Ectodermal cell (in vitro differentiated cells): ENCODE data around the gene ABTB2.
"Not testable (repeated sequence)": the region's sequence is repeated elsewhere in the genome, so short reads cannot be mapped to it uniquely, and the experiment has no call there.

Experiments
- H3K27ac ChIP-seq: 2 replicates; pipeline ENCODE4 v1.7.0; 2013; ENCODE audit warnings: mild to moderate bottlenecking, low read depth, low read length; ENCODE audit not compliant: insufficient read depth, poor library complexity, severe bottlenecking
- H3K27me3 ChIP-seq: 2 replicates; pipeline ENCODE4 v1.7.0; 2013; ENCODE audit warnings: mild to moderate bottlenecking, low read length; ENCODE audit not compliant: insufficient read depth, control insufficient read depth, poor library complexity, severe bottlenecking
- H3K36me3 ChIP-seq: one replicate; pipeline ENCODE4 v1.7.0; 2013; ENCODE audit warnings: low read length; ENCODE audit not compliant: control insufficient read depth, insufficient read depth
- H3K4me1 ChIP-seq: one replicate; pipeline ENCODE4 v1.7.0; 2013; ENCODE audit warnings: low read length; ENCODE audit not compliant: control insufficient read depth, insufficient read depth
- H3K4me3 ChIP-seq: 2 replicates; pipeline ENCODE4 v1.7.0; 2013; ENCODE audit warnings: low read depth, low read length, control low read depth; ENCODE audit not compliant: insufficient read depth
- H3K9me3 ChIP-seq: 2 replicates; pipeline ENCODE4 v1.7.0; 2013; ENCODE audit warnings: mild to moderate bottlenecking, low read length, moderate library complexity; ENCODE audit not compliant: control insufficient read depth
- WGBS, 2 experiments: methylation state at CpG; one replicate each; pipeline ENCODE4 v1.1.7; 2013; ENCODE audit warnings: missing lambda C conversion rate in 2 of 2; 5-methylcytosine and 5-hydroxymethylcytosine counted together

The ABTB2 gene

DNA sequence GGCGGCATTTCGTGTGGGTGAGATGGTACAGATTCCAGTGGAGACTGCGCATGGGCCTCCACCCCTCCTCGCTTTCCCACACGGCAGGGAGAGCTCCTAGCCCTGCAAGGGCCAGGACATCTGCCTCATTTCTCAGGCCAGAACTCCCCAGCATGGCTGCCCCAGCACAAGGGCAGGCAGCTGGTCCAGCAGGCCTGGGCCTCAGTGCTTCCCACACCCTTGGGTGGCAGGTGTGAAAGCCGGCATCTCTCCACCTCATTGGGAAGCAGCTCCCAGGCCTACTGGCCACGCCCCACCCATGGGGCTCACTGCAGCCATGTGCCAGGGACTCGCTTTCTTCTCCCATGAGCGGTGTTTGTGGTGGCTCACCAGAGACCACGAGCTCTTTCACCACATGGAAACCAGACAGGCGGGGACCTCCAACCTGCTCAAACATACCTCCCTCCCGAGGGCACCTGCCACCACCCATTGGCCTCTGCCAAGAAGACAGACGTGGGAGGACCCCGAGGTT, 173.2 kb downstream of the ABTB2 start:
- Histone ChIP-seq H3K9me3 (no peaks in the 10 kb centered on the region), H3K27me3 (peaks cover 46% of the 10 kb centered on the region), H3K27ac (no peak overlapping the region), H3K4me3 (no peak overlapping the region), H3K4me1 (peaks cover 15% of the 10 kb centered on the region), H3K36me3 (no peaks in the 10 kb centered on the region)
- WGBS, 2 experiments = 92% methylated on average over 14 of the region's 14 CpGs

DNA sequence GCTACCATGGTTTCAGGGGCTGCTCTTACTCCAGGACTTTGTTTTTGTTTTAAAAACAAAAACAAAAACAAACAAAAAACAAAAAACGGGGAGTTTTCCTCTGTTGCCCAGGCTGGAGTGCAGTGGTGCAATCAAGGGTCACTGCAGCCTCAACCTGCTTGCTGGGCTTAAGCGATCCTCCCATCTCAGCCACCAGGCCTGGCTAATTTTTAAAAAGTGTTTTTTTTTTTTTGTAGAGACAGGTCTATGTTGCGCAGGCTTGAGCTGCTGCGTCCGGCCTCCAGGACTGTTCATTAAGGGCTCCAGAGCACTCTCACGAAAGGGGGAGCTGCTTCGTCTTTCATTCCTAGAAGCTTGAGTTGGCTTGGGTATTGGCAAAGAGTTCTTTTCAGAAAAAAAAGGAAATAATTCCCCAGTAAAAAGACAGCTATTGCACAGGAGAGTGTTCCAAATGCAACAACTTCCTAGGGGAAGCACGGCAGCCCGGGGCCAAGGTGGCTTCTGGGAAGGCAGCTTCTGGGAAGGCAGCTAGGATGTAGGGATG, 173.9 kb downstream of the ABTB2 start:
- peaks cover 46% of the 10 kb centered on the region for H3K27me3 ChIP-seq
- no peak overlapping the region for H3K27ac ChIP-seq
- no peaks in the 10 kb centered on the region for H3K36me3 ChIP-seq
- H3K4me3 ChIP-seq = no peak overlapping the region
- H3K9me3 ChIP-seq = no peaks in the 10 kb centered on the region
- 90 to 94% methylated on average over 9 of the region's 9 CpGs for WGBS, 2 experiments
- H3K4me1 ChIP-seq = peaks cover 15% of the 10 kb centered on the region

DNA sequence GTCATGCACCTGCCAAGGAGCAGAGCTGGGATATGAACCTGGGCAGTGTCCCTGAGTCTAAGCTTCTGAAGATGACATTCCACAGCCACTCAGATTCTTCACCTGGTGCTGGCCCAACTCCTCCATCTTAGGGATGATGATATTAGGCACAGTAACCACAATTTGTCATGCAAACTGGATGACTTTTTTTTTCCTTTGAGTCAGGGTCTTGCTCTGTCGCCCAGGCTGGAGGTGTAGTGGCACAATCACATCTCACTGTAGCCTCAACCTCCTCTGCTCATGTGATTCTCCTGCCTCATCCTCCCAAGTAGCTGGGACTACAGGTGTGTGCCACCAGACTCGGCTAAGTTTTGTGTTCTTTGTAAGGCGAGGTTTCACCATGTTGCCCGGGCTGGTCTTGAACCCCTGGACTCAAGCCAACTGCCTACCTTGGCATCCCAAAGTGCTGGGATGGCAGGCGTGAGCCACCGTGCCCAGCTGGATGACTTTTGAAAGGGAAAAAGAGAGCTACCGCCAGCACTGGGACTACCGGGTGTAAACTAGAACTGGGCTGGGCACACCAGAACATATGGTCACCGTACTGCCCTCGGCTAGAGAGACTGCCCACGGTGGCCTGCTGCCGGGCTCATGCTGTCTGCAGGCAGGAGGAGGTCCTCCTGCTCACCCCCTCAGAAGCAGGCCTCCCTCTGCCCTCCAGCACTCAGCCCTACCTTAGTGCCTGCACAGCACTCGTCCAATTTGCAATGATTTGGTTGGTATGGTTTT, 174.7 kb downstream of the ABTB2 start:
- H3K4me1 ChIP-seq = peaks cover 15% of the 10 kb centered on the region
- WGBS, 2 experiments = 90 to 91% methylated on average over 13 of the region's 13 CpGs
- H3K27me3 ChIP-seq = peaks cover 38% of the 10 kb centered on the region
- no peaks in the 10 kb centered on the region for H3K36me3 ChIP-seq
- H3K9me3 ChIP-seq = no peaks in the 10 kb centered on the region
- H3K4me3 ChIP-seq = no peak overlapping the region
- H3K27ac ChIP-seq = no peak overlapping the region

DNA sequence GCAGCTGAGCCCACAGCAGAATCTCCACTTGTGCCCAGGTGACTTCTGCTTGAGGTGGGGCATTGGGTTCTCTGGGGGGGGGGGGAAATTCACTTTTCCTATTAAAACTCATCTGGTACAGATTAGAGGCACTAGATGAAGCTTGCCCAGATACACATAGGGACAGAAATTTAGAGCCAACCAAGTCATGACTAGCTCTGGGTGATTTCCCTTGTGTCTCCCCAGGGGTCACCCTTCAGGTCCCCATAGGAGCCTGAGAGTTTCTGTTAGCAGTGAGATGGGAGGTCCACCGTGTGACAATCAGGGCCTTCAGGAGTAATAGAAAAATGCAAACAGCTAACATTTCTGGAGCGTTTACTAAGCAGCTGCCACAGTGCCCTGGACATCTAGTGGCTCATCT, 175.4 kb downstream of the ABTB2 start:
- H3K36me3 ChIP-seq = no peaks in the 10 kb centered on the region
- no peak overlapping the region for H3K27ac ChIP-seq
- H3K9me3 ChIP-seq = no peaks in the 10 kb centered on the region
- 92 to 97% methylated on average over 2 of the region's 2 CpGs for WGBS, 2 experiments
- peaks cover 15% of the 10 kb centered on the region for H3K4me1 ChIP-seq
- H3K27me3 ChIP-seq = peaks cover 31% of the 10 kb centered on the region
- H3K4me3 ChIP-seq = no peak overlapping the region

DNA sequence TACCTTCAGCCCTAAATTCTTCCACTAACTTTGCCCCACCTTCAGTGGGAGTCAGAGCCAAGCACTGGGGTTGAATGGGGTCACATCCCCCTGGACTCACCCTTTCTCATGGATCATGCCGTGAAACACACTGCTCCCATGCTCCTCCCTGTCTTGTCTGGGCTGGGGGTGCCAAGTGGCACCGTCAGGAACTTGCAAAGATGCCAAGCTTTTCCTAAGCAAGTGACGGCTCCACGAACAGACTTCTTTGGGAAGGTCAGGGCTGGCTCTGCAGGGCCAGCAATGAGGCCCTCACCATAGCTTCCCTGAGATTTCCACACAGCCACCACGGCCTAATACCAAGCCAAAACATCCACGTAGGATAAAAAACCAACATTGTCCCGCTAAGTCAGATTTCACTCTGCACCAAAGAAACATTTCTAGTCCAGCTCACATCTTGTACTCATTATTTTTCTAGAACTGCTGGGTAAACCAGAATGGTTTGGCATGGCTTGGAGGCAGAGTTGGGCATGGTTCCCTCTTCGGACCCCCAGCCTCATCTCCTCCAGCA, 175.9 kb downstream of the ABTB2 start:
- H3K27ac ChIP-seq = no peak overlapping the region
- H3K9me3 ChIP-seq = no peaks in the 10 kb centered on the region
- H3K36me3 ChIP-seq = no peaks in the 10 kb centered on the region
- H3K4me3 ChIP-seq = no peak overlapping the region
- peaks cover 26% of the 10 kb centered on the region for H3K27me3 ChIP-seq
- H3K4me1 ChIP-seq = peaks cover 12% of the 10 kb centered on the region
- 93 to 95% methylated on average over 8 of the region's 8 CpGs for WGBS, 2 experiments

DNA sequence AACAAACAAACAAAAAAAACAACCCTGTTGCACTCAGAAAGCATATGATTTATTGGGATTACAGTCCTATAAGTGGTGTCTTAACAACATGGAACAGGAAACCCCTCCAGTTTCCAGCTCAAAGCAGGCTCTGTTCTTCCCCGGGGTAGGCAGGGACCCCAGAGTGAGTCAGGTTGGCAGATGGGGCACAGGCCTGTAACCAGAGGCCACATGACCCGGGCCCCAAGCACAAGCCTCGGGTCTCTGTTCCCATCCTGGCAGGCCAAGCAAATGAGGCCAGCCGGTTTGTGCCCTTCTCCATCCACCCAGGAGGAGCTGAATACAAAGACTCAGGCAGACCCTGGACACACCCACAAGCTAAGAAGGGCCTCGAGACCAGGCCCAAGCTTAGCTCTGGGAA, 176.6 kb downstream of the ABTB2 start:
- H3K36me3 ChIP-seq = no peaks in the 10 kb centered on the region
- no peaks in the 10 kb centered on the region for H3K9me3 ChIP-seq
- H3K4me3 ChIP-seq = no peak overlapping the region
- no peak overlapping the region for H3K27ac ChIP-seq
- peaks cover 23% of the 10 kb centered on the region for H3K27me3 ChIP-seq
- peaks cover 7% of the 10 kb centered on the region for H3K4me1 ChIP-seq
- 64 to 72% methylated on average over 5 of the region's 5 CpGs for WGBS, 2 experiments

DNA sequence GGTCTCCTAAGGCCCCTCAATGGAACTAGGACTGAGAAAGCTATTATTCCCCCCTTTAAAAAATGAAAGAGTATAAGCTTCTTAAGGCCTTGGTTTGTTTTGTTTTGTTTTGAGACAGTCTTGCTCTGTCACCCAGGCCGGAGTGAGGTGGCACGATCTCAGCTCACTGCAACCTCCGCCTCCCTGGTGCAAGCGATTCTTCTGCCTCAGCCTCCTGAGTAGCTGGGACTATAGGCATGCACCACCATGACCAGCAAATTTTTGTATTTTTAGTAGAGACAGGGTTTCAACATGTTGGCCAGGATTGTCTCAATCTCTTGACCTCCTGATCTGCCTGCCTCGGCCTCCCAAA, 177.0 kb downstream of the ABTB2 start:
- not testable (repeated sequence) for H3K4me3 ChIP-seq, H3K27ac ChIP-seq, H3K4me1 ChIP-seq, H3K36me3 ChIP-seq, H3K9me3 ChIP-seq
- H3K27me3 ChIP-seq = peaks cover 20% of the 10 kb centered on the region
- WGBS, 2 experiments = 91 to 97% methylated on average over 5 of the region's 5 CpGs

DNA sequence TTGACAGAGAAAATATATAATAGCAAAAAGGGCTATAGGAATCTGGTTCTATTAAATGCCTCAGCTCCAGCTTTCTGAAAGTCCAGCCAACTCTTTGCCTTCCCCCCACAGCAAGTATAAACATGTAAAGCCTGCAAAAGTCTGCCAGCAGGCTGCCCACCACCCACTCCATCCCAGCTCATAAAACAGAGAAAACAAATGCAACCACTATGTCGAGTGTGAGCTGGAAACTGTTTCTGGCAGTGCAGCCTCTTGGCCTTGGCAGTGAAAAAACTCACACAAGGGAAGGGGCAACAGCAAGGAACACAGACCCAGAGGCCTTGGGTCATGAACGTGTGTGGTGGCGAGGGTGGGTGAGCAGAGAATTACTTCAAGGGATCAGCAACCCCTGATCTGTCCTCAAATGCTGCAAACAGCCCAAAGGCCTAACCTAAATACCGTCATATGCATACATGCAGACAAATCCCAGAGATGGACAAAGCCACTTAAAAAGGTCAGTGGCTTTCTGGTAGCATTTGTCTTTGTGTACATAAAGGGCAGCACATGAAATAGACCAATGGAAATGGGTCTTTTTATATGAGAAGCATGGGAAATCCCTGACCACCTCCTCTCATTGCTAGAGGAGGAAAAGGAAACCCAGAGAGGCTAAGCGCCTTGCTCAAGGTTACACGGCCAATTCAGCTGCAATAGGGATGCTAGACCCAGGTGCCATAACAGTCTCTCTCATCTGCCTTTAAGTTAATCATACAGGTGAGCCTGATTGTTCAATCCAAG, 177.6 kb downstream of the ABTB2 start:
- Histone ChIP-seq H3K27me3 (peaks cover 19% of the 10 kb centered on the region), H3K36me3 (no peaks in the 10 kb centered on the region), H3K9me3 (no peaks in the 10 kb centered on the region), H3K27ac (no peak overlapping the region), H3K4me1 (no peaks in the 10 kb centered on the region), H3K4me3 (no peak overlapping the region)
- WGBS, 2 experiments = 93% methylated on average over 6 of the region's 6 CpGs

DNA sequence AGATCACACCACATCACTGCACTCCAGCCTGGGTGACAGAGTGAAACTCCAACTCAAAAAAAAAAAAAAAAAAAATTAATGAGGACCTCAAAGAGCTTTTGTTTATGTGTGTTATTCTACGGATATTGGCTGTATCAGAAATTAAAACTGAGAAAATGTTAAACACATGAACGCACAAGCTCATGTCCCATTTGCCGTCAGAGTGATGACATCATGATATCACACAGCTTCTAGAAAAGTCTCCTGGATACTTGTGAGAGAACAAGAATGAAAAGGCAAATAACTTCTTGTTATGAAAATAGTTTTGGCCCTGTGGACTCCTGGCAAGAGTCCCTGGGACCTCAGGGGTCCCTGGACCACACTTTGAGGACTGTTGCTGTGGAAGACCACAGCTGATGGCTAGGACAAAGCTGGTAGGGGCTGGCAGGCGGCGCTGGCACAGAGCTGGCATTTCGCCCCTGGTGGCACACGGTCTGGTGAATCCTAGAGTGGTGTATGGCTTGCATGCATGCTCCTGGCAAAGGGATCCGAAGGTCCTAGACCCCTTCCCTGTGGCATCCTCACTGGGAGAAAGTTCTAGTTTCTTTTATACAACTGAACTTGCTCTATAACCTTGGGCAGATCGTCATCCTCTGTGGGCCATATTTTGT, 178.7 kb downstream of the ABTB2 start:
- Histone ChIP-seq H3K27ac (no peak overlapping the region), H3K36me3 (no peaks in the 10 kb centered on the region), H3K4me3 (no peak overlapping the region), H3K27me3 (peaks cover 15% of the 10 kb centered on the region), H3K4me1 (no peaks in the 10 kb centered on the region), H3K9me3 (no peaks in the 10 kb centered on the region)
- 96 to 98% methylated on average over 9 of the region's 9 CpGs for WGBS, 2 experiments
